ENCODE measurements around the gene KCTD19.

- TF ChIP-seq CTCF (IDR thresholded peaks at IDR 0.05): no peak
- no peak for TF ChIP-seq POLR2A (IDR thresholded peaks at IDR 0.05)
- no peak for TF ChIP-seq POLR2AphosphoS5 (IDR thresholded peaks at IDR 0.05)
- TF ChIP-seq EP300 (IDR thresholded peaks at IDR 0.05): no peak
These were observed 80.9 kb downstream of the KCTD19 start for GRCh38 chr16:67245674-67246080.

All from stomach (tissue), 4 donors.